HG03280 (cell line): ENCODE measurements around the gene LRWD1.

ENCODE experiments used
- ATAC-seq: cut with Tn5 transposase; IDR thresholded peaks from one replicate; pipeline ENCODE4 v1.9.1; 2021; ENCODE audit warnings: mild to moderate bottlenecking, moderate library complexity; ENCODE audit not compliant: unreplicated experiment

Gene LRWD1

GRCh38 chr7:102464577-102465280, at the start of gene LRWD1, which contains the start of gene ALKBH4:
LRWD1 (plus strand) TSS chr7:102464984; CDS start chr7:102465081, 97 bp downstream.
ALKBH4 (minus strand) TSS chr7:102464863; CDS start chr7:102464836, 27 bp downstream.
- peak; percentile 76 for ATAC-seq

DNA sequence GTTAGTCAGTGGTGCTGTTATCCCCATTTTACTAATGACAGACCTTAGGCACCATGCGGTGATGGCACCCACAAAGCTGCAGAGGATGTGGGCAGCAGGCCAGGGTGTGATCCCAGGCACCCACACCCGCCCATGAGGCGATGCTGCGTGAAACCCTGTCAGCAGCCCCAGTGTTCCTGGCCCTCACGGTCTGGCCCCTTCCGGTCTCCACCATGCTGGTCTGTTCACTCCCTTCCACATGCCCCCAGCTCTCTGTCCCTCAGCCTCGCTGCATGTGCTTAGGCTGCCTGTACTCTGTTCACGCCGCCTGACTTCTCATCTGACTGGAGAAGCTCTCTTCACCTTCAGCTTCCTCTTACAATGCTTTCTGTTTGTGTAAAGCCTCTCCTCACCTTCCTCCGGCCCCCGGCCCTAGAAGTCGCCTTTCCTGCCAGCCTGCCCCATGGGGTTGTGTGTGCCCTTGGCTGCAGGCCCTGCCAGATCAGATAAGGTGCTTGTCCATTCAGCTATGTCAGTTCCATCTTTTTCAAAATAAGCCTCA, 49.0 kb upstream of the LRWD1 start:
- ATAC-seq: no peak

GRCh38 chr7:102416406-102416805, 48.4 kb upstream of the LRWD1 start:
- ATAC-seq: no peak

GRCh38 chr7:102417105-102417504, 47.7 kb upstream of the LRWD1 start:
- no peak for ATAC-seq

DNA sequence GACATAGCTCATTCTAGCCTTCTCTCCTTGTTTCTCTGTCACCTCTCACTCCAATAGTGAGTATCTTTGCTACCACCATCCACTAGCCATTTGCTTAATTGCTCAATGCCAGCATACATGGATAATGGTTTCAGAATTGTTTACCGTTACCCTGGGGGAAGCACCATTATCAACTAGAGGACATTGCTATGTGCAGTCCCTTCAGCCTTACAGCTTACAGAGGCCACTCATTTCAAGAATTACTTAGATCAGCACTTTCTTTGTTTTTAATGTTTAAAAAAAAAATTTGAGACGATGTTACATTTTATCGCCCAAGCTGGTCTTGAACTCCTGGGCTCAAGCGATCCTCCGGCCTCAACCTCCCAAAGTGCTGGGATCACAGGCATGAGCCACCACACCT, 46.2 kb upstream of the LRWD1 start:
- no peak for ATAC-seq

- ATAC-seq: no peak
These were observed 43.0 kb upstream of the LRWD1 start for GRCh38 chr7:102421706-102422240.

GRCh38 chr7:102424129-102424551, 40.6 kb upstream of the LRWD1 start:
- no peak for ATAC-seq

DNA sequence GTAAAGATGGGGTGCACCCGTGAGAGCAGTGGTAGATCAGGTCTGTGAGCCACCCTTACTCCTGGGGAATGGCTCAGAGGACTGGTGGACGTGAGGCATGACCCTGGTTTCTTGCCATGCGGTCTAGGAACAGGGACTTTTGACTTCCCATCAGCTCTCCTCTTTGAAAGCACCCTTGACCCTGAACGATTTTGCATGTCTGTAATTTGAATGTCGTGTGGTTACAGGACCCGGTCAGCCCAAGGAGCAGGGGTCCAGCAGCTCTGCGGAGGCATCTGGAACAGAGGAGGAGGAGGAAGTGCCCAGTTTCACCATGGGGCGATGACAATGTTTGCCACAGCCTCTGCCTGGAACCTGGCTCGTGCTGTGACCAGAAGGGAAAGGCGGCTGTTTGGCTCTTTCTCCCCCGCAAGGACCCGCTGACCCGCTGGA, 40.0 kb upstream of the LRWD1 start:
- no peak for ATAC-seq

DNA sequence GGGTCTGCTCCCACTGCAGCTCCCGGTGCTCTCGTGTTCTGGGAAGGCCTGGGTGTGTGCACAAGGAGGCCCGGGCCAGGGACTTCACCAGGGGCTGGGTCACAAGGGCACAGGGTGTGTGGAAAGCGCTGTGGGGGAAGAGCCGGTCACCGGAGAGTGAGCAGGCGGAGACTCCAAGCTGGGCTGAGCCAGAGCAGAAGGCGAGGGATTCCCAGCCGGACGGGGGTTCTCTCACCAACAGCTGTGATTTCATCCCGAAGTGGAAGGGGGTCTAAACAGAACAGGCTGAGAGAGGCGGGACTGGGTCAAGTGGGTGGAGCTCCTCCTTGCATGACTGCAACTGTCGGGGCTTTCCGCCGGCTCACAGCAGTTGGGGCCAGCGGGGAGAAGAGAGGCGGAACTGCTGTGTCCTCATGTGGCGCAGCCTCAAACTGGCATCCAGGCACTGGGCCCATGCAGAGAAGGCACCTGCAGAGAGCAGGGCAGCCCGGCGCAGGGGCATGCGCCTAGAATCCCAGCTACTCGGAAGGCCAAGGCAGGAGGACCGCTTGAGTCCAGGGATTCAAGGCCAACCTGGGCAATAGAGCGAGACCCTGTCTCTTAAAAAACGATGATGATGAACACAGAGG, 39.0 kb upstream of the LRWD1 start:
- peak; percentile 68 for ATAC-seq

- peak; percentile 42 for ATAC-seq
These were observed 38.3 kb upstream of the LRWD1 start for GRCh38 chr7:102426268-102427018.

DNA sequence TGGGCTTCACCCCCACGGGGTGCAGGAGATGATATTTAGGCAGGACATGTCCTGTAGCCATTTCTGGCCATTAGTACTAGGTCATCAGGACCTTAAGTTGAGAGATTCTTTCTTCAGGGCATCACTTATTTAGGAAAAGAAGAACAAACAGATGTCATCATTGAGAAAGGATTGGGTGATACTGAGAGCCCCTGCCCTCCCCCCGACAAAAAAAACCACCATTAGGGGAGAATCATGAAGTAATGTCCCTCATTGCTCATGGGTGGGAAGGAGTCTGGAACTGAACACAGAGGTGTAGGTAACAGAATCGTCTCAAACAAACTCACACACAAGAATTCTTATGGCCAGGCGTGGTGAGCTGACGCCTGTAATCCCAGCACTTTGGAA, 37.8 kb upstream of the LRWD1 start:
- no peak for ATAC-seq

DNA sequence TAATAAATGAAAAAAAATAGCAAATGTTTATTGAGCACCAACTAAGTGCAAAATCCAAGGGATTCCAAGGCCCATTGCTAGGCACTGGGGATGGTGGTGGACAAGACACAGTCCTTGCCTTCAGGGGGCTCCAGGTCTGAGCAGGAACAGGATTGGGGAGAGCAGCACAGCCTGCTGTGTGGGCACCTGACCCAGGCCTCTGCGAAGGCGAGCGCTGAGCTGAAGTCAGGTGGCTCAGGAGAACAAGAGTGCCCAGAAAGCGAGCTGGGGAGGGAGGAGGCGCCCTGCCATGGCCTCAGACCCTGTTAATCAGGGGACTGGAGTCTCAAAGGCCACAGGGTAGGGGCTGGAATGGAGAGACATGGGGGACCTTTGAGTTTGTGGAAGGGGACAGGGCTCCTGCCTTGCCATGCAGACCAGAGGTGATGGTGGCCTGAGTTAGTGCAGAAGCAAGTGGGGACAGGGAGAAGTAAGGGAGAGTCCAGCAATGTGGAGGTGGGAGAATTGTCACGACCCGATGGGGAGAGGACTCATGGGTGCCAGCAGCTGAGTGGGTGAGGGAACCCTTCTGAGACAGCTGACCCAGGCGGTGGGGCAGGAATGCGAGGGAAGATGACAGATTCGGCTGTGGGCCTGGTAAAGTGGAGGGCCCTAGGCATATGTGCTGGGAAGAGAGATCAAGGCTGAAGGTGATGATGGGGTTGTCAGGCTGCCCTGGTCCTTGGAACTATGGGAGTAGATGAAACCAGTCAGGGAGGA, 35.5 kb upstream of the LRWD1 start:
- ATAC-seq: no peak

DNA sequence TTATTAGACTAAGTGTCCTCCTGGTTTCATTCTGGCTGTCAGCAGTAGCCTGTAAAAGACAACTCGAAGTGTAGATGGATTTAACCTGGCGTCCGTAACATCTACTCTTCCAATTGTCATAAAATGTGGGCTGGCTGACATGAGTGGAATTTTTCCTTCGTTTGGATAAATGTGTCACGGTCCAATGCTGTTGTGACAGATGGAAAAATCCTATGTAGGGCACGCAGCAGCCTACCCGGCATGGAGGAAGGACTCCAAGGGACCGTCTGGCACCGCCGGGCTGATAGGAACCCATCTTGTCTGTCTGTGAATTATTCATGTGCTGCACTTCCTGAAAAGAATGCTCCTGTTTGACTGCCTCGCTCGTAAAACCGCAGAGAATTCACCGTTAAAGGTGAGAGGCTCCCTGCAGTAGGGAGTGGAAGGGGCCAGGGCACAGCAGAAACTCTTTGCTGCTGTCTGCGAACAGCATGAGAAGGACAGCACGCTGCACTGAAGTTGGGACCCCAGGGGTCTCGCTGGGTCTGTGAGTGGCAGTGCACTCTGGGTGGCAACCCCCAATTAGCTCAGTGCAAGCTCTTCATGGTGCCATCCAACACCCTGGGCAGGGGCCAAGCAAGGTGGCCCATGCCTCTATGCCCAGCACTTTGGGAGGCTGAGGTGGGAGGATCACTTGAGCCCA, 33.0 kb upstream of the LRWD1 start:
- no peak for ATAC-seq

DNA sequence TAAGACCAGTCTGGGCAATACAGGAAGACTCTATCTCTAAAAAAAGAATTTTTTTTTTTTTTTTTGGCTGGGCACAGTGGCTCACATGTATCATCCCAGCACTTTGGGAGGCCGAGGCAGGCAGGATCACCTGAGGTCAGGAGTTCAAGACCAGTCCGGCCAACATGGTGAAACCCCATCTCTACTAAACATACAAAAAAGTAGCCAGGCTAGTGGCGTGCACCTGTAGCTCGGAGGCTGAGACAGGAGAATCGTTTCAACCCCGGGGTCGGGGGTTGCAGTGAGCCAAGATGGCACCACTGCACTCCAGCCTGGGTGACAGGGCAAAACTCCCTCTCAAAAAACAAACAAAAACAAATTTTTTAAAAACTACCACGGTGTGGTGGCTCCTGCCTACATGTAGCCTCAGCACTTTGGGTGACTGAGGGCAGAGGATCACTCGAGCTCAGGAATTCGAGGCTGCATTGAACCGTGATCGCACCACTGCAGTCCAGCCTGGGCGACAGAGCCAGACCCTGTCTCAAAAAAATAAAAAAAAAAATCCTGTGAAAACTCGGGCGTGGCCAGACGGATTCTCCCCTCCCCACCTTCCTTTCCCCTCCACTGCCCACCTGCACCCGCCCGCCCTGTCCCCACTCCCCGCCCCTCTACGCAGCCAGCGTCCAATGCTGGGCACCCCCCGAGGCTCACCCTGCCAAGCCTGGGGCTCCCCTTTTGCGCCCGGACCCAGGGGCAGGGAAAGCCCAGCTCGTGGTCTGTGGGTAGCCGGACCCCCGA, 32.2 kb upstream of the LRWD1 start:
- ATAC-seq: peak; percentile 32

DNA sequence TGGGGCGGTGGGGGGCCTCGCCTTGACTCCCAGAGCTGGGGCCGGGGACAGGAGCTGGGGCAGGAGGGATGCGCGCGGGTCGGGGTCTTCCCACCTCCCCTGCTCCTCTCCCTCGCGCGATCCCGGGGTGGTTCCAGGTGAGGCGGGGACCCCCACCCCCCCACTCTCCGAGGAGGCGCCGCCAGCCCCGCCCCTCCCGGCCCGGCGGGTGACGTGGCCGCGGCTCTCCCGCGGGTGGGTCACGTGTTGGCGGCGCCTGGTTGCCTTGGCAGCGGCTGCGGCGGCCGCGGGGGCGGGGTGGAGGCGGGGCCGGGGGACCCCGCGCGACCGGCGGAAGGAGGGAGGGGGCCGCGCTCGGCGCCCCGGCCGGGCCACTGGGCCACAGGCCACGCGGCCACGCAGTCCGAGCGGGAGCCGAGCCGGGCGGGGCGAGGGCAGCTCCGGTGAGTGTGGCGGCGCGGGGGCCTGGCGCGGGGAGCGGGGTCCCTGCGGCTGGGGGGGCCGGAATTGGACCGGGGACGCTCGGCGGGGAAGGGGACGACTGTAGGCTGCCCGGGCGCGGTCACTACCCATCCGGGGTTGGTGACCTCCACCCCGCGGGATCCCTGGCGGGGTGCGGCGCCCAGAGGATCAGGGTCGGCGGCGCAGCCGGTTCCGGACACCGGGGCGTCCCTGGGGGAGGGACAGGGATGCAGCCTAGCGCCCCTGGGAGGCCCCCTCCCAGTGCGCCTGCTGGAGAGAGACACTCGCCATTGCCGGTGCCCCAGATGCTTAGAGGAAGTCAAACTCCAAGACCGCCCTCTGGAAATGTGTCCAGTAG, 31.4 kb upstream of the LRWD1 start, which contains the start of gene ORAI2:
Gene ORAI2, plus strand, starts transcription at position 357 of the 820 bp plus-strand sequence. CDS start 5,382 bp downstream, outside the sequence.
- ATAC-seq: peak; percentile 69

GRCh38 chr7:102434039-102434486, 30.7 kb upstream of the LRWD1 start:
- ATAC-seq: no peak

DNA sequence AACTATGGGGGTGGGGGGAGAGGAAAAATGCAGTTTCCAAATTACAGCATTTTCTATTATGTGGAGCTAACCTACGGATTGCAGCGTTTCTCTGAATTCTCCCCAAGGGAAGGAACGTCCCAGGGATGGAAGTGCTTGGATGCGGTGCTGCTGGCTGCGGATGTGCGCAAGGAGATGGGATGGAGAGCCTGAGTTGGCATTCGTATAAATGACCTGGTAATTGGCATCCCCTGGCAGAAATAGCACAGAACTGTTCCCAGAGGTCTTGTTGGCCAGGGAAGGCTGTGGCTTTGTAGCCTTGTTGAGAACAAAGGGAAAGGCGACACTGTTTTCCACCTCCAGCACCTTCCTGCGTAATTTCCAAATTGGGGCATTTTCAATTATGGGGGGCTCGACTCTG, 28.7 kb upstream of the LRWD1 start:
- no peak for ATAC-seq
